Nucleus accumbens (tissue), 56 donors: ENCODE data around the gene CLCC1.
"Not testable (repeated sequence)": the region's sequence is repeated elsewhere in the genome, so short reads cannot be mapped to it uniquely, and the experiment has no call there.

ENCODE experiments used
- DNase-seq, 56 donors: peaks; one replicate each; lab custom pipeline; 2025; lab: John Stamatoyannopoulos, UW

The CLCC1 gene, protein sequence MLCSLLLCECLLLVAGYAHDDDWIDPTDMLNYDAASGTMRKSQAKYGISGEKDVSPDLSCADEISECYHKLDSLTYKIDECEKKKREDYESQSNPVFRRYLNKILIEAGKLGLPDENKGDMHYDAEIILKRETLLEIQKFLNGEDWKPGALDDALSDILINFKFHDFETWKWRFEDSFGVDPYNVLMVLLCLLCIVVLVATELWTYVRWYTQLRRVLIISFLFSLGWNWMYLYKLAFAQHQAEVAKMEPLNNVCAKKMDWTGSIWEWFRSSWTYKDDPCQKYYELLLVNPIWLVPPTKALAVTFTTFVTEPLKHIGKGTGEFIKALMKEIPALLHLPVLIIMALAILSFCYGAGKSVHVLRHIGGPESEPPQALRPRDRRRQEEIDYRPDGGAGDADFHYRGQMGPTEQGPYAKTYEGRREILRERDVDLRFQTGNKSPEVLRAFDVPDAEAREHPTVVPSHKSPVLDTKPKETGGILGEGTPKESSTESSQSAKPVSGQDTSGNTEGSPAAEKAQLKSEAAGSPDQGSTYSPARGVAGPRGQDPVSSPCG

GRCh38 chr1:108963052-108963686, at the start of gene CLCC1:
CLCC1 (minus strand) TSS chr1:108963484; CDS start chr1:108950437, 13,047 bp downstream.
- DNase-seq: peak; percentile 21 to 95 (median 84)

GRCh38 chr1:109011335-109011734, 48.1 kb upstream of the CLCC1 start:
- DNase-seq: peak in 1 of 56 donors; percentile 5

DNA sequence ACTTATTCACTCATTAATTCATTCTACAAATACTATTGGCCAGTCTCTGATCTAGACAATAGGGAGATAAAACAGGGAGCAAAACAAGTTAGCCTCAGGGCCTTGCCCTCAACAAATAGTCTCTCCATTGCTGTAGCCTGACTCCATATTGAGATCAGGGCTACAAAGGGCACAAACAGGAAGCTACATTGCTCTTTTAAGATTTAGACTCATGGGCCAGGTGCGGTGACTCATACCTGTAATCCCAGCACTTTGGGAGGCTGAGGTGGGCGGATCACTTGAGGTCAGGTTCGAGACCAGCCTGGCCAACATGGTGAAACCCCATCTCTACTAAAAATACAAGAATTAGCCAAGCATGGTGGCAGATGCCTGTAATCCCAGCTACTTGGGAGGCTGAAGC, 33.3 kb upstream of the CLCC1 start:
- not testable (repeated sequence) for DNase-seq

- no peak for DNase-seq
Measured at GRCh38 chr1:108983114-108983513, 19.8 kb upstream of the CLCC1 start.

GRCh38 chr1:108976658-108977057, 13.4 kb upstream of the CLCC1 start:
- DNase-seq: no peak

DNA sequence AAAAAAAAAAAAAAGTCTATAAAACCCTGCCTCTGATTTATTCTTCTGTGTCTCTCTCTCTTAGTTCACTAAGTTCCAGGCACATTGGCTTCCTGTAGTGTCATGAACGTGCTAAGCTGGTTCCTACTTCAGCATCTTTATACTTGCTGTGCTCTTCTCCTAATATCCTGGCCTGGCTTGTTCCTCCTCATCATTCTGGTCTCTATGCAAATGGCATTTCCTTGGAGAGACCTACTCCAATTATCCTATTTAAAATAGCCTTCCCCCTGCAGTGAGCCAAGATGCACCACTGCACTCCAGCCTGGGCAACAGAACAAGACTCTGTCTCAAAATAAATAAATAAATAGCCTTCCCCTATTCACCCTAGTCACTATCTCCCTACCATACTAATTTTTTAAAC, 9.7 kb upstream of the CLCC1 start:
- DNase-seq: peak in 15 of 56 donors; percentile 1 to 71 (median 11)

DNA sequence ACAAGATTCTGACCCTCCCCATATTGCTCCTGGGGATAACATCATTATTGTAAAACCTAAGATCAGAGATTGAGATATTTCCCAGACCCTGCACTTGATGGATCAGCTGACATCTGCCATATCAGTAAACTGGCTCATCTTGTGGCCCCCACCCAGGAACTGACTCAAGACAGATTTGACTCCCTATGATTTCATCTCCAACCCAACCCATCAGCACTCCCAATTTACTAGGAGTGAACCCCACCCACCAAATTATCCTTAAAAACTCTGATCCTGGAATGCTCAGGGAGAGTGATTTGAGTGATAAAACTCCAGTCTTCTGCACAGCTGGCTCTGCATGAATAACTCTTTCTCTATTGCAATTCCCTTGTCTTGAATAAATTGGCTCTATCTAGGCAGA, 6.1 kb upstream of the CLCC1 start:
- DNase-seq: no peak

DNA sequence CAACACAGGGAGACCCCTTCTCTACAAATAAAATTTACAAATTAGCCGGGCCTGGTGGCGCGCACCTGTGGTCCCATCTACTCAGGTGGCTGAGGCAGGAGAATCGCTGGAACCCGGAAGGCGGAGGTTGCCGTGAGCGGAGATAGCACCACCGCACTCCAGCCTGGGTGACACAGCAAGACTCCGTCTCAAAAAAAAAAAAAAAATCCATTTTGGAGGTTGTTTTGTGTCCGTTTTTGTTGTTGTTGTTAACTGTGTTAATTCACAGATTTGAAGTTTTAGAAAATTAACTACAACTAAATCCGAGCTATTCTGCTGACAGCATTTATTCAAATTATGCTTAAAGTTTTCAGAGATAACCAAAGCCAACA, 618 bp downstream of the CLCC1 start:
- no peak for DNase-seq

GRCh38 chr1:108961752-108962486, 1.4 kb downstream of the CLCC1 start:
- no peak for DNase-seq

DNA sequence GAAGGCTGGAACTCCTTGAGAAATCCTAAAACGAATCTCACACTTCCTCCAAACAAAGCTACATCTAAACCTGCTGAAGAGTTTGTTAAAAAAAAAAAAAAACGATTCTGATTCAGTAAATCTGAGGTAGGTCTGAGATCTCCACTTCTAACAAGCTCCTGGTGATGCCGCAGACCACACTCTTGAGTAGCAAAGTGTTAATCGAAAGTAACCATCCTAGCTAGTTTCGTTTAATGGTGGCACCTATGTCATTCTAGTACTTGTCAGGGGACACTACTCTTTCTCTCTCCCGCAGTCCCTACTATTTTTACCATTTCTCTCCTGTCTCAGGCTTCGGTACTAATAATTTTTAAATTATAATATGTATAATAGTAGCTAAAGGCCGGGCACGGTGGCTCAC, 2.1 kb downstream of the CLCC1 start:
- DNase-seq: no peak

DNA sequence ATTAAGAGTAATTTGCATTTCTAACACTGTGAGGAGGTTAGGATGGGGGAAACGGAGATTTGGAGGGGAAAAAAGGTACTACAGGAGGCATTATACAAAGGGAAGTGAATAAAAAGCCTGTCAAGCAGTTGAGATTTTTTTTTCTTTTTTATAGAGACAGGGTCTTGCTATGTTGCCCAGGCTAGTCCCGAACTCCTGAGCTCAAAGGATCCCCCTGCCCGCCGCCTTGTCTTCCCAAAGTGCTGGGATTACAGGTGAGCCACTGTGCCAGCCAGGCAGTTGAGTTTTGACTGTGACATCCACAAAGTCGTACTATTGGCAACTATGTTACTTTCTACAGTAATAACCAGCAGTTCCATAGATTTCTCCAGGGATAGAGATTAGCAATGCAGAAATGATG, 2.6 kb downstream of the CLCC1 start:
- DNase-seq: no peak

DNA sequence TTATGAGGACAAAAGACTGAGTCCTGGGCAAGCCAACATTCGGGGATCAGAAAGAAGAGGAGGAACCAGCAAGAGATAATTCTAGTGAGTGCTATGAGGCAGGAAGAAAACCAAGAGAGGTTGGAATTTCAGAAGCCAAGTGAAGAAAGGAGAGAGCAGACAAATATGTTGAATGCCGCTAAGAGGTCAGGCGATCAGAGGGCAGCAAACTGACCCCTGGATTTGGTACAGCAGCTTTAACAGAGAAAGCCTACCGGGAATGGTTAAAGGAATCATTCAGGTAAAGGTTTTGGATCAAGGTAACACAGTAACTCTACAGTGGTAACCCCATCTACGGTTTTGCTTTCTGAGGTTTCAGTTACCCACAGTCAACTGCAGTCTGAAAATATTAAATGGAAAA, 5.4 kb downstream of the CLCC1 start:
- DNase-seq: no peak

GRCh38 chr1:108955881-108956280, 7.4 kb downstream of the CLCC1 start:
- no peak for DNase-seq

DNA sequence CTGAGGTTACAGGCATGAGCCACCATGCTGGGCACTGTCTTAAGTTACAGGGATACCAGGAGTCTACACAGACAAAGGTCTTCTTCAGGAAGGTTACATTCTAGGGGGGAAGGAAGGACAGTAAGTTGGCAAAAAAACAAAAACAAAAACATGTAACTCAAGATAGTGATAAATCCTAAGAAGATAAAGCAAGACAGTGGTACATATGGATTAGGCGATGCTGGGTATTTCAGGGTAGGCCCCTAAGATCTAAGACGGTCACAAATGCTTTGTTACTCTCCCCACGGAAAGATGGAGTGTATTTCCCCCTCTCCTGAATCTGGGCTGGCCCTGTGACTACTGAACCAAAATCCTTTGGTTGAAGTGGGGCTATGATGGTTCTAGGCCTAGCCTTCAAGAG, 8.2 kb downstream of the CLCC1 start:
- DNase-seq: no peak

- no peak for DNase-seq
Measured at GRCh38 chr1:108953452-108953851, 9.8 kb downstream of the CLCC1 start.

GRCh38 chr1:108951242-108951641, 12.0 kb downstream of the CLCC1 start:
- no peak for DNase-seq

DNA sequence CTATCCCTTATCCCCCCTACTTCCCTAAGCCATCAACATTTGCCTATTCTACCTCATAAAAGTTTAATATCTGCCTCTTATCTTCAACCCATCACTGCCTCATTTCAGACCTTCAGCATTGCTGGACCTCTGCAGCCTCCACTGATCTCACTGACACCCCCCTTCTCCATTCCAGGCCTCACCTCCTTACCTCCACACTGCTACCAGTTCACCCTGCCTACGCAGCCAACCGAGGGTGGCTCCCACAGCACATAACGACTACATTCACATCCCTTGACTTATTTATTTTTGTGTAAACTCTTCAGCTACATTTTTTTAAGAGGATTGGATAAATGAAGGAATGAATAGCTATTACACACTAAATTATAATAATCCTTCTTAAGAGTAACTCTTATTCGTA, 14.2 kb downstream of the CLCC1 start:
- peak in 3 of 56 donors; percentile 1 to 10 (median 8) for DNase-seq

DNA sequence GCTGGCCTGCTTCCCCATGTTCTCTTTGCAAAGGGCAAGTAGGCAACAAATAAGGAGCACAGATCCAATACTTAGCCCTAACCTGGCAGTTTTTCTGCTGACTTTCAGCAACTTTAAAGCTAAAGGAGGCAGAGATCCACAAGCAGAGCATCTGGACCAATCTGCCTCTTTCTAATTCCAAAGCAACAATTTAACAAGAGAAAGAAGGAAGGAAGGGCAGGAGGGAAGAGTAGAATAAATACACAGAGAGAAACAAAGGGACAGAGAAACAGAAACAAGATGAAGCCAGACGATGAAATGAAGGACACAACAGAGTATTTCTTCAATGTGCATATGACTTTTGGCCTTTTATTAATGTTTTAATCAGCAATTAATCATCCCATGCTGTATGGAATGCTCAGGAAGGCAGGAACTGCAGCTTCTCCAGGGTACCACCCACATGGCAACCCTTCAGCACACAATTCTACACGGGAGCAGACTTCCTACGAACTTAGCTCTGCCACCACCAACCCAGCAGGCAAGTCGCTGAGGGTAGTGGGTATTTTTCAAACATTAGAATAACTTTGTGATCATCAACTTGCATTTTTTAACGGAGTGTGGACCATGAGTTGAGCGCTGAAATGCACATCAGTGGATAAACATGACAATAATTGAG, 15.3 kb downstream of the CLCC1 start:
- peak in 36 of 56 donors; percentile 1 to 74 (median 24) for DNase-seq

GRCh38 chr1:108936170-108936569, 27.1 kb downstream of the CLCC1 start:
- DNase-seq: no peak

GRCh38 chr1:108933944-108934343, 29.3 kb downstream of the CLCC1 start:
- DNase-seq: no peak

DNA sequence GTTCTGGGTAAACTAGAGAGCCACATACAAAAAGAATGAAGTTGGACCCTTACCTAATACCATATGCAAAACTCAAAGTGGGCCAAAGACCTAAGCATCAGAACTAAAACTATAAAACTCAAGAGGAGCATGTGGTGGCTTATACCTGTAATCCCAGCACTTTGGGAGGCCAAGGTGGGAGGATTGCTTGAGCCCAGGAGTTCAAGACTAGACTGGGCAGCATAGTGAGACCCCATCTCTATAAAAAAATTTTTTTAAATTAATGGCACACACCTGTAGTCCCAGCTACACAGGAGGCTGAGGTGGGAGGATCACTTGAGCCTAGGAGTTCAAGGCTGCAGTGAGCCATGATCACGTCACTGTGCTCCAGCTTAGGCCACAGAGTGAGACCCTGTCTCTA, 35.7 kb downstream of the CLCC1 start:
- DNase-seq: not testable (repeated sequence)
